Fibroblast of the aortic adventitia (primary cell): ENCODE results near the gene GJE1. TPM values are rescaled to one million over a fixed set of nuclear protein-coding genes. Genes with fewer than 3 reads are reported as not detected.

ENCODE experiments used
- DNase-seq: peaks from one replicate; pipeline ENCODE4 v3.0.0-alpha.2; 2010; ENCODE audit warnings: low read depth
- H3K4me3 ChIP-seq: 2 replicates; pipeline ENCODE4 v1.5.1; 2011; ENCODE audit warnings: low read depth, mild to moderate bottlenecking, control low read depth, low read length, moderate library complexity
- total RNA-seq: library from RNA; depleted of rRNA; stranded (reverse); fragments of >200 nt; gene quantifications from 2 replicates; pipeline ENCODE4 v1.2.3, GENCODE V29; 2012; ENCODE audit warnings: low replicate concordance
- TF ChIP-seq, protein P1 (sequence below): IDR thresholded peaks from 2 replicates; pipeline ENCODE4 v1.5.1; 2011; ENCODE audit warnings: mild to moderate bottlenecking, low read length, control low read depth, inconsistent platforms; ENCODE audit not compliant: insufficient read depth

Gene GJE1
- total RNA-seq, 1 donor, result not detected

DNA sequence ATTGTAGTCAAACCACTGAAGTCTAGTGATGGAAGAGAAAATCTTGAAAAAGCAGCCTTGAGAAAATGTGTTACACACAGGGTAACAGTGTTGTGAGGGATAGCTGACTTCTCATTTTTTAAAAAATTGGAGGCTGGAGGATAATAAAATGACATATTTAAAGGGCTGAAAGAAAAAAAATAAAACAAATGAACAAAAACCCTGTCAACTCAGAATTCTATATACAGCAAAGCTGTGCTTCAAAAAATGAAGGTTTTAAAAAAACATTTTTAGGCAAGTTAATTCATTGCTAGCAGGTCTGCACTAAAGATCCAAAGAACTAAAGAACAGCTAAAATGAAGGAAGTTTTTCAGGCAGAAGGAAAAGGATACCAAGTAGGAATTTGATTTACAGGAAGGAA is 45.4 kb downstream of the GJE1 start:
- TF ChIP-seq, protein P1, sequence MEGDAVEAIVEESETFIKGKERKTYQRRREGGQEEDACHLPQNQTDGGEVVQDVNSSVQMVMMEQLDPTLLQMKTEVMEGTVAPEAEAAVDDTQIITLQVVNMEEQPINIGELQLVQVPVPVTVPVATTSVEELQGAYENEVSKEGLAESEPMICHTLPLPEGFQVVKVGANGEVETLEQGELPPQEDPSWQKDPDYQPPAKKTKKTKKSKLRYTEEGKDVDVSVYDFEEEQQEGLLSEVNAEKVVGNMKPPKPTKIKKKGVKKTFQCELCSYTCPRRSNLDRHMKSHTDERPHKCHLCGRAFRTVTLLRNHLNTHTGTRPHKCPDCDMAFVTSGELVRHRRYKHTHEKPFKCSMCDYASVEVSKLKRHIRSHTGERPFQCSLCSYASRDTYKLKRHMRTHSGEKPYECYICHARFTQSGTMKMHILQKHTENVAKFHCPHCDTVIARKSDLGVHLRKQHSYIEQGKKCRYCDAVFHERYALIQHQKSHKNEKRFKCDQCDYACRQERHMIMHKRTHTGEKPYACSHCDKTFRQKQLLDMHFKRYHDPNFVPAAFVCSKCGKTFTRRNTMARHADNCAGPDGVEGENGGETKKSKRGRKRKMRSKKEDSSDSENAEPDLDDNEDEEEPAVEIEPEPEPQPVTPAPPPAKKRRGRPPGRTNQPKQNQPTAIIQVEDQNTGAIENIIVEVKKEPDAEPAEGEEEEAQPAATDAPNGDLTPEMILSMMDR, result no peak
- no peak overlapping the region for H3K4me3 ChIP-seq
- no peak for DNase-seq

DNA sequence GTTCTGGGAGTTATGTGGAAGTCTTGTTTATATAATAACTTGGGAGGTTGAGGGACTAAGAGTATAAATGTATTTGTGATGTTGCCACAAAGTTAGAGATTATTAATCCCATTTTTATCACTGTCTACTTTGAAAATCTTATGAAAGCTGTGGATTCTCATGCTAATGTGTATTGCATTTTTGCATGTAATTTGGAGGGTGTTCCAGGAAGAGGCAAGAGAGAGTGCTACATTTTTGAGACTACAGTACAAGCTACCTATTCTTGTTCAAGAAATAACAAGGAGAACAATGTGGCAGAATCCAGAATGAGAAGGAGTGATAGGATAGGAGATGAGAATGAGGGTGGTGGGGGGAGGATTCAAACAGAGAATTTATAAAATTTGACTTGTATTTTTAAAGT is 49.3 kb downstream of the GJE1 start:
- TF ChIP-seq, protein P1, result no peak
- no peak for DNase-seq
- H3K4me3 ChIP-seq, result no peak overlapping the region

DNA sequence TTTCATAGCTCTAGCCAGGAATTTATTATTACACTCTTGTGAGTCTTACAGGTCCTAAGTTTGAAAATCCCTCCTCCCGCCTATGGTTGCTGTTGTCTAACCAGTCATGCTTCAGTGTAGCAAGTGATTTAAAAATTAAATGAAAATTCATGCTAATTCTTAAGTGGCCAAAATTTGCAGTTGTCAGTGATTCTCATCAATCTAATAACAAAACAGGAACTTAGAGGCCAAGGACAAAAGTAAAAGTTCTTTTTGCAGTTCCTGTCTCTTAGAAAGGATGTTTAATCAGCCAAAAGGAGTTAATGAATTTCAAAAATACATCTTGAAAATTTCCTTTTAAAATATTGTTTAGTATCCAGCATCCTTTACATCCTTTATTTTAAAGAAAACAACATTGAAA is 50.6 kb downstream of the GJE1 start:
- H3K4me3 ChIP-seq, result no peak overlapping the region
- TF ChIP-seq, protein P1, result no peak
- no peak for DNase-seq

DNA sequence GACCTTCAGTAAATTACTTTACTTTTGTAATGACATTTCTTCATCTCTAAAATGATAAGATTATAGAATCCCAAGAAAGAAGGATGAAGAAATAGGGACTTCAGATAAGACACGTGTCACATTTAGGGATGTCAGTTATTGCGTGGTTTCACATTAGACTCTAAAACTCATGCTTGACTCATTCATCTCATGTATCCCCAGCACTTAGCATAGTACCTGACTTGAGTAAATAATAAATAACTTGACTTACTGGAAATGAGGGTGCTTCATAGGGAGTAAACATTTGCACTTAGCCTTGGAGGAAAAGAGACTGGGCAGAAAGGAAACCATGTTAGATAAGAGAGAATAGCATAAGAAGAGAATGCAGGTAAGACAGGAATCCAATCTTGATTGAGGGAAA is 51.6 kb downstream of the GJE1 start:
- TF ChIP-seq, protein P1, result no peak
- no peak for DNase-seq
- no peak overlapping the region for H3K4me3 ChIP-seq

Other genes with a start within 250 kb of the GJE1 start
- not detected in 2 replicates for gene NMBR, start 14.2 kb downstream of the GJE1 start, total RNA-seq
- gene VTA1, start 14.3 kb downstream of the GJE1 start, total RNA-seq, result 24.1 and 95.2 TPM in 2 replicates
- 1.7 and 7.5 TPM in 2 replicates for gene ADGRG6, start 169.1 kb downstream of the GJE1 start, total RNA-seq